OCI-LY1 (cell line): ENCODE data around the gene FAM83F.

Experiments used
- H2AFZ ChIP-seq: fragments of 200-600 bp; sonication (generic), shearing (Covaris generic); 2 replicates; pipeline ENCODE4 v1.6.0; 2014; ENCODE audit warnings: antibody characterized with exemption, mild to moderate bottlenecking, low read length
- H3F3A ChIP-seq: fragments of 200-600 bp; sonication (generic), shearing (Covaris generic); 2 replicates; pipeline ENCODE4 v1.6.0; 2014; ENCODE audit warnings: mild to moderate bottlenecking, antibody characterized with exemption, low read length, moderate library complexity; ENCODE audit not compliant: insufficient read depth
- H3K27ac ChIP-seq: fragments of 200-600 bp; sonication (generic); 2 replicates; pipeline ENCODE4 v1.5.1; 2014; ENCODE audit warnings: low read length, mixed run types, mild to moderate bottlenecking, low read depth; ENCODE audit not compliant: poor library complexity, severe bottlenecking
- H3K27me3 ChIP-seq: fragments of 200-600 bp; sonication (generic); 2 replicates; pipeline ENCODE4 v1.6.0; 2014; ENCODE audit warnings: antibody characterized with exemption, mild to moderate bottlenecking, low read length, moderate library complexity; ENCODE audit not compliant: insufficient read depth
- H3K36me3 ChIP-seq: fragments of 200-600 bp; sonication (generic); 2 replicates; pipeline ENCODE4 v1.6.1; 2014; ENCODE audit warnings: mild to moderate bottlenecking, antibody characterized with exemption, low read length, moderate library complexity, mixed read lengths; ENCODE audit not compliant: insufficient read depth
- H3K4me1 ChIP-seq: fragments of 200-600 bp; sonication (generic); 2 replicates; pipeline ENCODE4 v1.5.1; 2014; ENCODE audit warnings: mild to moderate bottlenecking, low read length, moderate library complexity; ENCODE audit not compliant: insufficient read depth, severe bottlenecking
- H3K4me2 ChIP-seq: fragments of 200-600 bp; sonication (generic), shearing (Covaris generic); 2 replicates; pipeline ENCODE4 v1.6.1; 2014; ENCODE audit warnings: low read length
- H3K4me3 ChIP-seq: fragments of 200-600 bp; sonication (generic); 2 replicates; pipeline ENCODE4 v1.5.1; 2014; ENCODE audit warnings: low read length, low read depth, mild to moderate bottlenecking, mixed read lengths; ENCODE audit not compliant: poor library complexity, severe bottlenecking
- H3K79me2 ChIP-seq: fragments of 200-600 bp; shearing (Covaris generic); 2 replicates; pipeline ENCODE4 v1.6.1; 2016; ENCODE audit warnings: mixed run types, low read length, mixed read lengths; ENCODE audit not compliant: insufficient read depth
- H3K9ac ChIP-seq: fragments of 200-600 bp; sonication (generic), shearing (Covaris generic); 2 replicates; pipeline ENCODE4 v1.6.1; 2014; ENCODE audit warnings: mild to moderate bottlenecking, low read length, mixed read lengths
- H3K9me2 ChIP-seq: fragments of 200-600 bp; sonication (generic), shearing (Covaris generic); 2 replicates; pipeline ENCODE4 v1.6.1; 2014; ENCODE audit warnings: low read depth, mild to moderate bottlenecking, low read length, mixed read lengths
- H3K9me3 ChIP-seq: fragments of 200-600 bp; shearing (Covaris generic); 2 replicates; pipeline ENCODE4 v1.6.1; 2014; ENCODE audit warnings: low read length, mixed read lengths
- H4K20me1 ChIP-seq: fragments of 200-600 bp; sonication (generic), shearing (Covaris generic); 2 replicates; pipeline ENCODE4 v1.6.0; 2016; ENCODE audit warnings: mild to moderate bottlenecking, low read length; ENCODE audit not compliant: insufficient read depth
- EZH2 ChIP-seq: fragments of 200-600 bp; sonication (generic), shearing (Covaris generic); IDR thresholded peaks from 2 replicates; pipeline ENCODE4 v1.8.0; 2017; ENCODE audit warnings: borderline replicate concordance, mixed run types, mild to moderate bottlenecking, antibody characterized with exemption, low read length, moderate library complexity, mixed read lengths
- TF ChIP-seq, protein P1 (sequence below): fragments of 200-600 bp; sonication (generic), shearing (Covaris generic); IDR thresholded peaks from 2 replicates; pipeline ENCODE4 v1.5.1; 2017; ENCODE audit warnings: mild to moderate bottlenecking, antibody characterized with exemption, low read length, moderate library complexity, mixed read lengths

The FAM83F gene

DNA sequence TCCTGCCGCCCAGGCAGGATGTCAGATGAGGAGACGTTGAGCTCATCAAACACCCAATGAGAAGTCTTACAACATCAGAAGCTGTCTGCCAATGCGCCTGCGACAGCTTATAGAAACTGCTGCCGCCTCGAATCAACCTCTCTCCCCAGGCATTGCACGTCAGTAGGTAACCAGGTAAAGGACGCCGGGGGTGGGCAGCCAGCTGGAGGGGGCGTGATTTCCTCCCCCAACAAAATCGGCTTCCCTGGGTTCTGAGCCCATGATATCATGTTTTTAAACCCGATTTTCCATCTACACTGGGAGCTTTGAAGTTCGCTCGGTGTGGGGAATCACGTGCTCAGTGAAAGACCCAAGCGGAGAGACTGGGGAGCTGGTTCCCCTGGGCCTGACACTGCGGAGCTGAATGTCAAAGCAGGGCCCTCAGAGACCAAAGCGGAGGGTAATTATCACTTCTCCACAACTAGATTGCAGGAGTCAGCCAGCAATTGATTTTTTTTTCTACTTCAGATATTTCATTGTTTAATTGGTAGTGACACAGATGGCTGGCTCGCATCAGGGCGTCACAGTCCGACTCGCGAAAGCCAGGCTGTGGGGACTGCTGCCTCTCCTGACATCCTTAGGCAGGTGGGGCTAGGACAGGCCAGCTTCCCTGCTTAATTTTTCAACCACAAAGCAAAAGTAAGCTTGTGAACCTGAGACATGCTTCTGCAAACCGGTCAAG, 15.4 kb downstream of the FAM83F start:
- H3K9me3 ChIP-seq, result no peaks in the 10 kb centered on the region
- TF ChIP-seq, protein P1, sequence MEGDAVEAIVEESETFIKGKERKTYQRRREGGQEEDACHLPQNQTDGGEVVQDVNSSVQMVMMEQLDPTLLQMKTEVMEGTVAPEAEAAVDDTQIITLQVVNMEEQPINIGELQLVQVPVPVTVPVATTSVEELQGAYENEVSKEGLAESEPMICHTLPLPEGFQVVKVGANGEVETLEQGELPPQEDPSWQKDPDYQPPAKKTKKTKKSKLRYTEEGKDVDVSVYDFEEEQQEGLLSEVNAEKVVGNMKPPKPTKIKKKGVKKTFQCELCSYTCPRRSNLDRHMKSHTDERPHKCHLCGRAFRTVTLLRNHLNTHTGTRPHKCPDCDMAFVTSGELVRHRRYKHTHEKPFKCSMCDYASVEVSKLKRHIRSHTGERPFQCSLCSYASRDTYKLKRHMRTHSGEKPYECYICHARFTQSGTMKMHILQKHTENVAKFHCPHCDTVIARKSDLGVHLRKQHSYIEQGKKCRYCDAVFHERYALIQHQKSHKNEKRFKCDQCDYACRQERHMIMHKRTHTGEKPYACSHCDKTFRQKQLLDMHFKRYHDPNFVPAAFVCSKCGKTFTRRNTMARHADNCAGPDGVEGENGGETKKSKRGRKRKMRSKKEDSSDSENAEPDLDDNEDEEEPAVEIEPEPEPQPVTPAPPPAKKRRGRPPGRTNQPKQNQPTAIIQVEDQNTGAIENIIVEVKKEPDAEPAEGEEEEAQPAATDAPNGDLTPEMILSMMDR, result no peak
- no peak for TF ChIP-seq EZH2
- no peaks in the 10 kb centered on the region for H3K4me1 ChIP-seq
- no peaks in the 10 kb centered on the region for H3K9me2 ChIP-seq
- H3F3A ChIP-seq, result no peaks in the 10 kb centered on the region
- peaks cover 7% of the 10 kb centered on the region; the same call in 1 of the 2 replicates for H3K27me3 ChIP-seq
- H3K36me3 ChIP-seq, result no peaks in the 10 kb centered on the region
- no peaks in the 10 kb centered on the region for H4K20me1 ChIP-seq
- H3K4me3 ChIP-seq, result no peak overlapping the region
- H3K9ac ChIP-seq, result no peak overlapping the region
- H2AFZ ChIP-seq, result no peak overlapping the region
- H3K27ac ChIP-seq, result no peak overlapping the region
- no peak overlapping the region for H3K4me2 ChIP-seq
- no peaks in the 10 kb centered on the region for H3K79me2 ChIP-seq

DNA sequence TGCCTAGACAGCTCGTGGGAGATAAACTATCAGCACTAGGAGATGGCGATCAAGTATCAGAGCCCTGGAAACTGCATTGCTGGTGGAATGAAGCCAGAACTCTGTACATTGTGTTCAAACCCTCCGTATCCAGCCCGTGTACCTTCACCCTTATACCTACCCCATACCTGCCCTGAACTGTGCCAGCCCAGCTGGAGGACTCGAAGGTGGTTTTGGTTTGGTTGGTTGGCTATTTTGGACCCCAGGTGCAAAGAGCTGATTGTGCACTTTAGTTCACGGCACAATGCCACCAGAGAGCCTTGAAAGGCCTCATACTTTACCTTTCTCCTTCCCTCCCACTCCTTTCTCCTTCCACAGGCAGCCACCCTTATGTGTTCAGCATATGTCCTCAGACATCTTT, 16.0 kb downstream of the FAM83F start:
- Histone ChIP-seq H3K4me1 (no peaks in the 10 kb centered on the region), H2AFZ (no peak overlapping the region), H4K20me1 (no peaks in the 10 kb centered on the region), H3K9me2 (no peaks in the 10 kb centered on the region), H3K4me3 (no peak overlapping the region), H3K9me3 (no peaks in the 10 kb centered on the region), H3K27ac (no peak overlapping the region), H3F3A (no peaks in the 10 kb centered on the region), H3K27me3 (0 out of 2 replicates have a peak, but pooled peaks cover under 1% of the 10 kb centered on the region), H3K36me3 (no peaks in the 10 kb centered on the region), H3K4me2 (no peak overlapping the region), H3K9ac (no peak overlapping the region), H3K79me2 (no peaks in the 10 kb centered on the region)
- TF ChIP-seq, protein P1, result no peak
- no peak for TF ChIP-seq EZH2

DNA sequence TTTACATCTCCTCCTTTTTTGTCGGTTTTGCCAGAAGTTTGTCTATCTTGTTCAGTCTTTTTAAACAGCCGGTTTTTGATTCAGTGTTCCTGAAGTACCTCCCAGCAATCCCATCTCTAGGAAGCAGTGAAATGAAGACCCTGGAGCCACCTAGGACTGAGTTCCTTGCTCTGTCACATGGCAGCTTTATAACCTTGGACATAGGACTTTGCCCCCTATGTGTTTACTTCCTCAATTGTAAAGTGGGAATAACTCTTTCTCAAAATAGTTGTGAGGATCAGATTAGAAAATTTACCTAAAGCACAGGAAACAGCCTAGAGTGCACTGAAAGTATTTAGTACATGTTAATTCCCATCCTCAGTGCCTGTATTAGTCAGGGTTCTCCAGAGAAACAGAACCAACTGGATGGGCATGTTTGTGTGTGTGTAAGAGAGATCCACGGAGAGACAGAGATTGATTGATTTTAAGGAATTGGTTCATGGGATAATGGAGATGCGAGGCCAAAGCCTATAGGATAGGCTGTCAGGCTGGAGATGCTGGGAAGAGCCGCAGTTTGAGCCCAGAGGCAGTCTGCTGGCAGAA, 20.0 kb downstream of the FAM83F start:
- no peaks in the 10 kb centered on the region for H3K4me1 ChIP-seq
- H3K27ac ChIP-seq, result no peak overlapping the region
- H4K20me1 ChIP-seq, result no peaks in the 10 kb centered on the region
- no peaks in the 10 kb centered on the region for H3K27me3 ChIP-seq
- TF ChIP-seq, protein P1, result no peak
- TF ChIP-seq EZH2, result no peak
- no peak overlapping the region for H3K9ac ChIP-seq
- no peak overlapping the region for H3K4me3 ChIP-seq
- no peak overlapping the region for H3K4me2 ChIP-seq
- H3K36me3 ChIP-seq, result no peaks in the 10 kb centered on the region
- H3K9me2 ChIP-seq, result no peaks in the 10 kb centered on the region
- no peaks in the 10 kb centered on the region for H3K9me3 ChIP-seq
- no peaks in the 10 kb centered on the region for H3F3A ChIP-seq
- H3K79me2 ChIP-seq, result no peaks in the 10 kb centered on the region
- no peak overlapping the region for H2AFZ ChIP-seq
